Lower leg skin (tissue), 3 donors: ENCODE results near the gene AATK.

ENCODE experiments used
- CTCF ChIP-seq, 3 donors: fragments of 450-650 bp; IDR thresholded peaks; one replicate each; pipeline ENCODE4 v1.5.1; 2016; ENCODE audit warnings: antibody characterized with exemption in 3 of 3, mild to moderate bottlenecking in 3 of 3, moderate library complexity in 2 of 3
- POLR2A ChIP-seq, 2 donors: fragments of 450-650 bp; IDR thresholded peaks; one replicate each; pipeline ENCODE4 v1.6.1; 2016 to 2017; ENCODE audit warnings: antibody characterized with exemption in 2 of 2, mild to moderate bottlenecking in 1 of 2, moderate library complexity in 1 of 2

GRCh38 chr17:81111066-81111465 lies 55.0 kb downstream of the AATK start:
- TF ChIP-seq CTCF (IDR thresholded peaks at IDR 0.05) (no peak), POLR2A (IDR thresholded peaks at IDR 0.05) (no peak)
